Gastrocnemius medialis (tissue), 4 donors: Measurements from ENCODE around the gene COX4I2.

Experiments used
- POLR2A ChIP-seq, 2 donors: fragments of 450-650 bp; IDR thresholded peaks; one replicate each; pipeline ENCODE4 v1.6.1; 2017; ENCODE audit warnings: antibody characterized with exemption in 2 of 2, mild to moderate bottlenecking in 2 of 2, moderate library complexity in 2 of 2
- TF ChIP-seq, protein P1 (sequence below), 5 experiments: fragments of 450-650 bp in 3 of 5; fragments of 200-600 bp in 2 of 5; sonication (generic) in 2 of 5; IDR thresholded peaks in 4 of 5; conservative IDR thresholded peaks in 1 of 5; 1 replicate in 4 of 5; 2 replicates in 1 of 5; pipeline ENCODE4 v1.5.1; 2016 to 2019; ENCODE audit warnings: antibody characterized with exemption in 5 of 5, mild to moderate bottlenecking in 3 of 5, moderate library complexity in 3 of 5

DNA sequence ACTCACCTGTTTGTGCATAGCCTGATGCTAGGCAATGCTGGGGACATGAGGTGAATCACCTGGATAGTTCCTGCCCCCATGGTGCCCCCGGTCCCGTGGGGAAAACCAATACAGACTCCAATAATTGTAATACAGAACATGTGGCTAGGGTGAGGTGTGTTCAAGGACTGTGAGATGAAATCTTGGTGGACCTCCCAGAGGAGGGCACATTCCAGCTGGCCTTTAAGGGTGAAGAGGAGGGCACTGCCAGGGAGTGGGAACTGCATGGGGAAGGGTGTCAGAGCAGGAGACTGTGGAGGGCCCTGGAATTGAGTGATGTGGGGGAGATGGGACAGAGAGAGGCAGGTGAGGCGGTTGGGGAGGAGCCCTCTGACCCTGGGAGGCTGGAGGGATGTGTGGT, 2.5 kb downstream of the COX4I2 start:
- no peak for TF ChIP-seq POLR2A (IDR thresholded peaks at IDR 0.05)
- TF ChIP-seq, protein P1, sequence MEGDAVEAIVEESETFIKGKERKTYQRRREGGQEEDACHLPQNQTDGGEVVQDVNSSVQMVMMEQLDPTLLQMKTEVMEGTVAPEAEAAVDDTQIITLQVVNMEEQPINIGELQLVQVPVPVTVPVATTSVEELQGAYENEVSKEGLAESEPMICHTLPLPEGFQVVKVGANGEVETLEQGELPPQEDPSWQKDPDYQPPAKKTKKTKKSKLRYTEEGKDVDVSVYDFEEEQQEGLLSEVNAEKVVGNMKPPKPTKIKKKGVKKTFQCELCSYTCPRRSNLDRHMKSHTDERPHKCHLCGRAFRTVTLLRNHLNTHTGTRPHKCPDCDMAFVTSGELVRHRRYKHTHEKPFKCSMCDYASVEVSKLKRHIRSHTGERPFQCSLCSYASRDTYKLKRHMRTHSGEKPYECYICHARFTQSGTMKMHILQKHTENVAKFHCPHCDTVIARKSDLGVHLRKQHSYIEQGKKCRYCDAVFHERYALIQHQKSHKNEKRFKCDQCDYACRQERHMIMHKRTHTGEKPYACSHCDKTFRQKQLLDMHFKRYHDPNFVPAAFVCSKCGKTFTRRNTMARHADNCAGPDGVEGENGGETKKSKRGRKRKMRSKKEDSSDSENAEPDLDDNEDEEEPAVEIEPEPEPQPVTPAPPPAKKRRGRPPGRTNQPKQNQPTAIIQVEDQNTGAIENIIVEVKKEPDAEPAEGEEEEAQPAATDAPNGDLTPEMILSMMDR (IDR thresholded peaks at IDR 0.05 in 4 of 5, conservative IDR thresholded peaks at IDR 0.05 in 1 of 5): no peak
